GM19035 (cell line): ENCODE measurements around the gene FAM199X.

ENCODE experiments used
- ATAC-seq: cut with Tn5 transposase; IDR thresholded peaks from one replicate; pipeline ENCODE4 v1.9.1; 2021; ENCODE audit not compliant: unreplicated experiment

Gene FAM199X

DNA sequence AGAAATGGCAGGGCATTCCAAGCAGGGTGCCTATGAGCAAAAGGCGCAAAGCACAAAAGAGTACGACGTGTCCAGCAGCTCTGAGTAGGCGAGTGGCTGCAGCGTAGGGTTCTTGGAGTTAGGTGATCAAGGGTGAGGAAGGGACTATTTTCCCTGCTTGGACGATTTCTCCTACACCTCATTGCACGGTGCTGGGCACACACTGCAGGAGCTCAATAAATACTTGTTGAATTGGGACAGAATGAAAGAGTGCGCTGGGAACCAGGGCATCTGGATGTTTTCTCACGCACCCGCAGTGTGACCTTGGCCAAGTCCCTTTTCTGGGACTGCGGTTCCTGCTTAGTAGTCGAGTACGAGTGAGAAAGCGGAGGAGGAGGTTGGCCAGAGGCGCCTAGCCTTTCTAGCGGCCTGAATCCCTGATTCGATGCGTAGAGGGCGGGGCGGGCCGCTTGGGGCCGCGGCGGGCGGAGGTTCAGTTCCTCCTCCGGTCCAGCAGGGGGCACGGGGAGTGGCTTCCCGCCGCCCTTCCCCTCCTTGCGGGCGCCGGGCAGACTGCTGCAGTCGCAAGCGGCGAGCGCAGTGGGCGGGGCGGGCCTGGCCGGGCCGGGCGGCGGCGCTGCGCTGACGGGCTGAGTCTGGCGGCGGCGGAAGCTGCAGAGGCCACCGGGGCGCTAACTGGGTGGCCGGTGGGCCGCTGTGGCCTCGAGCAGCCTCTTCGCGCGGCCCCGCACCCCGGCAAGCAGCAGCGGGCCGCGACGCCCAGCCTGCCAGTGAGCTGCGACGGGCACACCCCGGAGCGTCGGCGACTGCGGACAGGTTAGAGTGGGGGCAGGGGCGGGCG, at the start of gene FAM199X:
FAM199X (plus strand) TSS at position 560 of the 841 bp plus-strand sequence. CDS start 333 bp downstream, outside the sequence.
- peak; percentile 95 for ATAC-seq

GRCh38 chrX:104117759-104118158, 48.5 kb upstream of the FAM199X start:
- ATAC-seq = no peak

GRCh38 chrX:104118765-104119164, 47.5 kb upstream of the FAM199X start:
- no peak for ATAC-seq

- ATAC-seq = no peak
These were observed 43.4 kb upstream of the FAM199X start for GRCh38 chrX:104122829-104123228.

- ATAC-seq = no peak
These were observed 39.4 kb upstream of the FAM199X start for GRCh38 chrX:104126856-104127255.

GRCh38 chrX:104130808-104131207, 35.4 kb upstream of the FAM199X start:
- no peak for ATAC-seq

GRCh38 chrX:104134583-104135261, 31.5 kb upstream of the FAM199X start:
- ATAC-seq = no peak

DNA sequence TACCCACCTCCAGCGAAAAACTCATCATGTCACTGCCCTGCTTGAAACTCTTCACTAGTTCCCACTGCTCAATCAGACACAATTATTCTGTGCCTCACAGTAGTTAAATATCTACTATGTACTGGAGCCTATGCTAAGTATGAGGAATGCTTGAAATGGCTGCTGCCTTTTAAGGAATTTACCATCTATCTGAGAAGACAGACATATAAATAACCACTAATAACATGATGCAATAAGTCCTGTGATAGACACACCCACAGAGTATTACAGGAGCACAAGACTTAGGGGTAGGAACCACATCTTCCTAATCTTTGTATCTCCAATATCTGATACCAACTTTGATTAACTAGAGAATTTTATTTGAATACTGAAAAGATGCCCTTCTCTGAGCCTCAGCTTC, 30.6 kb upstream of the FAM199X start:
- ATAC-seq = no peak

DNA sequence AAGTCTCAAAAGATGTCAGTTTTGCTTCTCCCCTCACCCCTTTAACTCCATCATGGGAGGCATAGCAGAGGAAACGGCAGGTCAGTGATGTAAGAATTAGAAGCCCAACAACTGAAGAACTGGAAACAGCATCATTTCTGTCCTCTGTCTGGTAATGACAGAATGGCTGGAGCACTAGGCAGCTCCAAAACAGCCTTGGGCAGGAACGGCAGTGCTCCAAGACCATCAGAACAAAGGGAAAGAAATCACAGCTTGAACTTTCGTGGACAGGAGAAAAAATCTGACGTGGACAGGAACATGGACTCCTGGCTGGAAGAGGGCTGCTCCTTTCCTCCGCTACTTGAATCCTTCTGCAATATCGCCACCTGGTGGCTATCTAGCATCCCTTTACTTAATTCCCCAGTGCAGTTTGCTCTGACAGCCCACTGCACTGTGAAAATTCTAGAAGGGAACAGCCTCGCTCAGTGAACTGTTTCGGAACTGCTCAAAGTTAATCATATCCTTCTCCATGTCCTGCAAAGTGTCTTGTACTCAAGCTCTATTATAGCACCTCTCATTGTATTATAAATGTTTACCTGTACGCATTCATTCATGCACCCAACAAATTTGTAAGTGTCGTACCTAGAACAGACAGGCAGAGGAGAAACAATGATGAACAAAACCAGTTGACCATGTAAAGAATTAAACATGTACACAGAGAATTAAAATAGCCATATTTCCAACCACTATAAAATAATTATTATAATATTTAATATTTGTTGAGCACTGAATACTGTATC, 29.8 kb upstream of the FAM199X start:
- no peak for ATAC-seq

DNA sequence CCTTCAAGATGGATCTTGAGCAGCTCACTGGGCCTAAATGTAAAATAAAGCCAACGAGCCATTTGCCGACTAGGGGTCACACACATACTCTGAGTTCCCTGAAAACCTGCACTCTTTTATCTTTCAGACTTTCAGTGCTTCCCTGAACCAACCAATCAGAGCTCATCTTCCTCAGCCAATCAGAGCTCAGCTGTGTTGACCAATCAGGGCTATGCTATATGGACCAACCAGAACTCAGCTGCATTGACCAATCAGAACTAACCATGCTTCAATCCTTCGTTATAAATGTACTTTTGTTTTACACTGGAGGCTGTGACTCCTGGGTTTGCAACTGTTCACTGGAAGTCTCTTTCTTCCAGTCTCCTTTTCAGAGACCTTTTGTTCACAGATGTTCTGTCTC, 28.8 kb upstream of the FAM199X start:
- no peak for ATAC-seq

DNA sequence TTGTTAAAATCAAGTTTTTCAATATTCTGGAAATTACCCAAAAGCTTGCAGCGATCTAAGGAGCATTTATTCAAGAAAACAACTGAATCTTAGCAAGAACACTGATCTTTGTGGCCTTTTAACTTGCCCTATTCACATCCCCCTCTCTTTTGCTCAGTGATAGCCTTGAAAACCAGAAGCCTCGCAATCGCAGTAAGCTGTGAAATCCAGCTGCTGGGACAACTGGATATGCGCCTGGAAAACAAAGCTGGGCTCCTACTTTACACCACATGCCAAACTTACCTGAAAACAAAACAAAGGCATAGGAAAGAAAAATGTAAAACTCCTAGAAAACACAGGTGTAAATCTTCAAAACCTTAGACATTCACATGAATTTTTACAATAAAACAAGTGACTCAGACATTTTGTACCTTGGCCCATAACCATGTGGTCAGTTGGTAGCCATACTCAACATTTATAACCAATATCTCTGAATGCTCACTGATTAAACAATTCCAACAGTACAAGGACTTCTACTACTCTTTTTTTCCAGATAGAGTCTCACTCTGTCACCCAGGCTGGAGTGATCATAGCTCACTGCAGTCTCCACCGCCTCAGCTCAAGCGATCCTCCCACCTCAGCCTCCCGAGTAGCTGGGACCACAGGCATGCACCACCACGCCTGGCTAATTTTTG, 25.0 kb upstream of the FAM199X start:
- no peak for ATAC-seq

- ATAC-seq = no peak
These were observed 15.2 kb upstream of the FAM199X start for GRCh38 chrX:104151037-104151436.

GRCh38 chrX:104156630-104157529, 9.4 kb upstream of the FAM199X start, which contains the start of gene SLC25A53:
Gene SLC25A53, minus strand, starts transcription at chrX:104157009. Its CDS starts 51,752 bp downstream, at chrX:104105257.
- peak; percentile 91 for ATAC-seq

GRCh38 chrX:104166735-104167436, 633 bp downstream of the FAM199X start:
- ATAC-seq = no peak

- ATAC-seq = no peak
These were observed 1.9 kb downstream of the FAM199X start for GRCh38 chrX:104168127-104168526.

DNA sequence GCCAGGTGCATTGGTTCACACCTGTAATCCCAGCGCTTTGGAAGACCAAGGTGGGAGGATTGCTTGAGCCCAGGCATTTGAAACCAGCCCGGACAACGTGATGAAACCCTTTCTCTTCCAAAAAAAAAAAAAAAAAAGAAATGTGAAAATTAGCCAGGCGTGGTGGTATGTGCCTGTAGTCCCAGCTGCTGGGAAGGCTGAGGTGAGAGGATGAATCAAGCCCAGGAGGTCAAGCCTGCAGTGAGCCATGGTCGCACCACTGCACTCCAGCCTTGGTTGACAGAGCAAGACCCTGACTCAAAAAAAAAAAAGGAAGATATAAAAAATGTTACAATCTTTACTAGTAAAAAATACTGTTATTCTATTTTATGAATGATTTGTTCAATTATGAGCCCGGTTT, 5.9 kb downstream of the FAM199X start:
- no peak for ATAC-seq

GRCh38 chrX:104172788-104173187, 6.5 kb downstream of the FAM199X start:
- no peak for ATAC-seq

- no peak for ATAC-seq
These were observed 7.6 kb downstream of the FAM199X start for GRCh38 chrX:104173841-104174240.

DNA sequence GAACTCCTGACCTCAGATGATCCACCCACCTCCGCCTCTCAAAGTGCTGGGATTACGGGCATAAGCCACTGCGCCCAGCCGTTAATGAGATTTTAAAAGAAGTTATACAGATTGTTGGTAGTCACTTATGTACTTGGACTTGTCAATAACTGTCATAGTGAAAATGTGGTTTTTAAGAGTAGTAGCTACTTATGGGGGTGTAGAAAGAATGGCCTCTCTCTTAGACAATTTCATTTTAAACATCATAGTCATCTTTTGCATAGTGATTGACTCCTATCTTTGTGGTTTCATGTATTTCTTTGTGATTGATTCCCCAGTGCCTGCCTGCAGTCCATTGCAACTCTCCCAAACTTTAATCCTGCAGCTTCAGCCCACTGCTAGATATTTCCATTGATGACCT, 17.4 kb downstream of the FAM199X start:
- ATAC-seq = no peak
